Neural progenitor cell (in vitro differentiated cells): ENCODE measurements around the gene C20orf96. TPM values are rescaled to one million over a fixed set of nuclear protein-coding genes. Genes with fewer than 3 reads are reported as not detected.
A peak's percentile ranks its signal among the peaks of the same experiment; 100 is the strongest.
"Not testable (repeated sequence)": the region's sequence is repeated elsewhere in the genome, so short reads cannot be mapped to it uniquely, and the experiment has no call there.

ENCODE experiments used
- DNase-seq: peaks from one replicate; pipeline ENCODE4 v3.0.0-alpha.2; 2016; ENCODE audit warnings: low spot score
- H2AFZ ChIP-seq: fragments of 200-600 bp; sonication (generic); replicated peaks from 2 replicates; pipeline ENCODE4 v1.6.1; 2016; ENCODE audit warnings: antibody characterized with exemption
- H3F3A ChIP-seq: fragments of 200-600 bp; sonication (generic); 2 replicates; pipeline ENCODE4 v1.6.1; 2016; ENCODE audit warnings: antibody characterized with exemption, low read depth
- H3K27ac ChIP-seq: fragments of 200-600 bp; sonication (generic); 2 replicates; pipeline ENCODE4 v1.5.1; 2016; ENCODE audit warnings: mild to moderate bottlenecking
- H3K27me3 ChIP-seq: fragments of 200-600 bp; sonication (generic); 2 replicates; pipeline ENCODE4 v1.6.1; 2016; ENCODE audit warnings: mild to moderate bottlenecking, moderate library complexity
- H3K36me3 ChIP-seq: fragments of 200-600 bp; sonication (generic); 2 replicates; pipeline ENCODE4 v1.5.1; 2016
- H3K4me1 ChIP-seq: fragments of 200-600 bp; sonication (generic); 2 replicates; pipeline ENCODE4 v1.6.1; 2016; ENCODE audit warnings: mixed run types
- H3K4me2 ChIP-seq: fragments of 200-600 bp; sonication (generic); 2 replicates; pipeline ENCODE4 v1.6.1; 2016
- H3K4me3 ChIP-seq: fragments of 200-600 bp; sonication (generic); 2 replicates; pipeline ENCODE4 v1.5.1; 2016
- H3K79me2 ChIP-seq: fragments of 200-600 bp; sonication (generic); 2 replicates; pipeline ENCODE4 v1.6.1; 2016; ENCODE audit warnings: low read depth
- H3K9ac ChIP-seq: fragments of 200-600 bp; sonication (generic); 2 replicates; pipeline ENCODE4 v1.6.1; 2016
- H3K9me3 ChIP-seq: fragments of 200-600 bp; sonication (generic); 2 replicates; pipeline ENCODE4 v1.5.1; 2016; ENCODE audit warnings: low read depth
- H4K20me1 ChIP-seq: fragments of 200-600 bp; sonication (generic); 2 replicates; pipeline ENCODE4 v1.6.1; 2016; ENCODE audit warnings: low read depth
- H3K27ac Mint-ChIP-seq: 3 replicates; pipeline ENCODE4 v1.8.0; 2021; ENCODE audit warnings: mixed read lengths
- H3K27me3 Mint-ChIP-seq: 2 replicates; pipeline ENCODE4 v1.8.0; 2022; ENCODE audit warnings: low read depth, mild to moderate bottlenecking, inconsistent platforms, moderate library complexity, mixed read lengths; ENCODE audit not compliant: insufficient read depth
- H3K36me3 Mint-ChIP-seq: 3 replicates; pipeline ENCODE4 v1.8.0; 2021; ENCODE audit warnings: mixed read lengths
- H3K4me1 Mint-ChIP-seq: 3 replicates; pipeline ENCODE4 v1.8.0; 2021; ENCODE audit warnings: mixed read lengths
- H3K4me3 Mint-ChIP-seq: 3 replicates; pipeline ENCODE4 v1.8.0; 2021; ENCODE audit warnings: mild to moderate bottlenecking, moderate library complexity, mixed read lengths
- H3K9me3 Mint-ChIP-seq: 3 replicates; pipeline ENCODE4 v1.8.0; 2020; ENCODE audit warnings: mixed read lengths
- EZH2 ChIP-seq: fragments of 200-600 bp; sonication (generic); IDR thresholded peaks from 2 replicates; pipeline ENCODE4 v1.6.1; 2017; ENCODE audit warnings: antibody characterized with exemption, mild to moderate bottlenecking, moderate library complexity
- EZH2phosphoT487 ChIP-seq: fragments of 200-600 bp; sonication (generic); IDR thresholded peaks from 2 replicates; pipeline ENCODE4 v1.6.1; 2017; ENCODE audit warnings: antibody characterized with exemption
- total RNA-seq: library from RNA; depleted of rRNA; stranded (reverse); fragments of >200 nt; gene quantifications from 2 replicates; pipeline ENCODE4 v1.2.3, GENCODE V29; 2015; ENCODE audit warnings: low replicate concordance
- TF ChIP-seq, protein P1 (sequence below): fragments of 200-600 bp; sonication (generic); IDR thresholded peaks from 2 replicates; pipeline ENCODE4 v1.5.1; 2017; ENCODE audit warnings: antibody characterized with exemption, mild to moderate bottlenecking

C20orf96 gene
- total RNA-seq, 1 donor from 2014 or later = 6.0 TPM

- peaks cover 5% of the 10 kb centered on the region for H3K27me3 Mint-ChIP-seq
- H3K9ac ChIP-seq = no peak overlapping the region
- DNase-seq = no peak
Measured at GRCh38 chr20:227439-228105, 63.0 kb downstream of the C20orf96 start.

DNA sequence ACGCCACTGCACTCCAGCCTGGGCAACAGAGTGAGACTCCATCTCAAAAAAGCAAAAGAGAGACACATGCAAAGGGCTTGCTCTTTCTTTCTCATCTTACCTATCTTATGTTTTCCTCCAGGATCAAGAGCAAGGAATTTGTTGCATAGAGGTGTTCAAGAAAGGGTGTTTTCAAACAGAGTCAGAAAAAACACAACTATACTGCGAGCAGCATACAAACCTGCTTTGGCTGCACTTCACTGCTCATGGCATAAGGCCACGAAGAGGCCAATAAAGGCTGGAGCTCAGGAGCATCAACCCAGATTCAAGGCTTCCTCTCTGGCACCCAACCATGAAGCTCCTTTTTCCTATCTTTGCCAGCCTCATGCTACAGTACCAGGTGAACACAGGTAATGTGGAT, 63.6 kb downstream of the C20orf96 start, which contains the start of gene DEFB129:
TSS of gene DEFB129 (plus strand) at position 301 of the 400 bp plus-strand sequence. CDS start at position 332, 31 bp downstream.
- H3K36me3 Mint-ChIP-seq = no peaks in the 10 kb centered on the region
- Histone ChIP-seq H3K4me3 (no peak within 1 kb of the TSS), H3K27ac (no peak within 1 kb of the TSS), H3K27me3 (peaks cover 57% of the 10 kb centered on the region), H3K9ac (no peak within 1 kb of the TSS), H3K4me1 (peaks cover 7% of the 10 kb centered on the region), H3K79me2 (no peaks in the 10 kb centered on the region), H2AFZ (peak within 1 kb of the TSS; percentile 54), H4K20me1 (no peaks in the 10 kb centered on the region), H3K36me3 (no peaks in the 10 kb centered on the region), H3K4me2 (peak within 1 kb of the TSS; percentile 11), H3F3A (no peaks in the 10 kb centered on the region), H3K9me3 (no peaks in the 10 kb centered on the region)
- no peak within 1 kb of the TSS for H3K27ac Mint-ChIP-seq
- H3K4me1 Mint-ChIP-seq = no peaks in the 10 kb centered on the region
- no peak within 1 kb of the TSS for H3K4me3 Mint-ChIP-seq
- peaks cover 5% of the 10 kb centered on the region for H3K27me3 Mint-ChIP-seq
- no peak for TF ChIP-seq EZH2phosphoT487
- TF ChIP-seq, protein P1, sequence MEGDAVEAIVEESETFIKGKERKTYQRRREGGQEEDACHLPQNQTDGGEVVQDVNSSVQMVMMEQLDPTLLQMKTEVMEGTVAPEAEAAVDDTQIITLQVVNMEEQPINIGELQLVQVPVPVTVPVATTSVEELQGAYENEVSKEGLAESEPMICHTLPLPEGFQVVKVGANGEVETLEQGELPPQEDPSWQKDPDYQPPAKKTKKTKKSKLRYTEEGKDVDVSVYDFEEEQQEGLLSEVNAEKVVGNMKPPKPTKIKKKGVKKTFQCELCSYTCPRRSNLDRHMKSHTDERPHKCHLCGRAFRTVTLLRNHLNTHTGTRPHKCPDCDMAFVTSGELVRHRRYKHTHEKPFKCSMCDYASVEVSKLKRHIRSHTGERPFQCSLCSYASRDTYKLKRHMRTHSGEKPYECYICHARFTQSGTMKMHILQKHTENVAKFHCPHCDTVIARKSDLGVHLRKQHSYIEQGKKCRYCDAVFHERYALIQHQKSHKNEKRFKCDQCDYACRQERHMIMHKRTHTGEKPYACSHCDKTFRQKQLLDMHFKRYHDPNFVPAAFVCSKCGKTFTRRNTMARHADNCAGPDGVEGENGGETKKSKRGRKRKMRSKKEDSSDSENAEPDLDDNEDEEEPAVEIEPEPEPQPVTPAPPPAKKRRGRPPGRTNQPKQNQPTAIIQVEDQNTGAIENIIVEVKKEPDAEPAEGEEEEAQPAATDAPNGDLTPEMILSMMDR = no peak
- H3K9me3 Mint-ChIP-seq = no peaks in the 10 kb centered on the region
- no peak for DNase-seq

More at GRCh38 chr20:227439-228105, 63.0 kb downstream of the C20orf96 start:
- no peaks in the 10 kb centered on the region for H3K79me2 ChIP-seq
- peaks cover 7% of the 10 kb centered on the region for H3K4me1 ChIP-seq
- no peak overlapping the region for H3K27ac ChIP-seq
- peak overlapping the region; percentile 54 for H2AFZ ChIP-seq
- peak overlapping the region; percentile 11 for H3K4me2 ChIP-seq
- no peak overlapping the region for H3K4me3 ChIP-seq
- H3K36me3 ChIP-seq = no peaks in the 10 kb centered on the region
- Mint-ChIP-seq H3K27ac (no peak overlapping the region), H3K4me3 (no peak overlapping the region), H3K9me3 (no peaks in the 10 kb centered on the region), H3K4me1 (no peaks in the 10 kb centered on the region), H3K36me3 (no peaks in the 10 kb centered on the region)
- no peak for TF ChIP-seq EZH2
- TF ChIP-seq, protein P1 = no peak
- TF ChIP-seq EZH2phosphoT487 = no peak
- no peaks in the 10 kb centered on the region for H3F3A ChIP-seq
- H4K20me1 ChIP-seq = no peaks in the 10 kb centered on the region
- H3K9me3 ChIP-seq = no peaks in the 10 kb centered on the region
- H3K27me3 ChIP-seq = peaks cover 57% of the 10 kb centered on the region

DNA sequence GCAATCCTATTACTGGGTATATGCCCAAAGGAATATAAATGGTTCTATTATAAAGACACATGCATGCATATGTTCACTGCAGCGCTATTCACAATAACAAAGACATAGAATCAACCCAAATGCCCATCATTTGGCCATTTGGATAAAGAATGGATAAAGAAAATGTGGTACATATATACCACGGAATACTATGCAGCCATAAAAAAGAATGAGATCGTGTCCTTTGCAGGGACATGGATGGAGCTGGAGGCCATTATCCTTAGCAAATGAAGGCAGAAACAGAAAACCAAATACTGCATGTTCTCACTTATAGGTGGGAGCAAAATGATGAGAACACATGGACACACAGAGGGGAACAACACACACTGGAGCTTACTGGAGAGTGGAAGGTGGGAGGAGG, 64.7 kb downstream of the C20orf96 start:
- H3K27ac ChIP-seq, H2AFZ ChIP-seq, H3K9ac ChIP-seq, DNase-seq, H3K9me3 Mint-ChIP-seq, H3F3A ChIP-seq, H3K79me2 ChIP-seq, H3K4me1 ChIP-seq, H3K4me3 Mint-ChIP-seq, H3K9me3 ChIP-seq, H3K27ac Mint-ChIP-seq, H4K20me1 ChIP-seq, H3K36me3 ChIP-seq, H3K4me2 ChIP-seq, H3K27me3 Mint-ChIP-seq, H3K4me3 ChIP-seq, H3K4me1 Mint-ChIP-seq, H3K36me3 Mint-ChIP-seq: not testable (repeated sequence)
- peaks cover 64% of the 10 kb centered on the region for H3K27me3 ChIP-seq

GRCh38 chr20:221258-221830, 69.2 kb downstream of the C20orf96 start:
- Histone ChIP-seq H3K4me3 (no peak overlapping the region), H4K20me1 (no peaks in the 10 kb centered on the region), H3K9me3 (no peaks in the 10 kb centered on the region), H3K4me1 (no peaks in the 10 kb centered on the region), H2AFZ (no peak overlapping the region), H3K9ac (no peak overlapping the region), H3K36me3 (no peaks in the 10 kb centered on the region), H3K27ac (no peak overlapping the region), H3K4me2 (no peak overlapping the region), H3K27me3 (peaks cover 91% of the 10 kb centered on the region), H3K79me2 (no peaks in the 10 kb centered on the region), H3F3A (no peaks in the 10 kb centered on the region)
- Mint-ChIP-seq H3K4me1 (no peaks in the 10 kb centered on the region), H3K27ac (no peak overlapping the region), H3K9me3 (no peaks in the 10 kb centered on the region), H3K27me3 (peaks cover 3% of the 10 kb centered on the region), H3K4me3 (no peak overlapping the region), H3K36me3 (no peaks in the 10 kb centered on the region)
- no peak for DNase-seq
- TF ChIP-seq EZH2 (no peak), EZH2phosphoT487 (no peak)
- TF ChIP-seq, protein P1 = no peak
